Effector CD8-positive, alpha-beta T cell (primary cell): ENCODE measurements around the gene DYRK2.

ENCODE experiments used
- DNase-seq: peaks from one replicate; lab custom pipeline; 2025; lab: John Stamatoyannopoulos, UW
- total RNA-seq, 4 experiments: gene quantifications; one replicate each; lab custom pipeline; 2026; lab: John Stamatoyannopoulos, UW

DYRK2 gene
- 194 to 332 (median 259) reads per million in 4 experiments for total RNA-seq

DNA sequence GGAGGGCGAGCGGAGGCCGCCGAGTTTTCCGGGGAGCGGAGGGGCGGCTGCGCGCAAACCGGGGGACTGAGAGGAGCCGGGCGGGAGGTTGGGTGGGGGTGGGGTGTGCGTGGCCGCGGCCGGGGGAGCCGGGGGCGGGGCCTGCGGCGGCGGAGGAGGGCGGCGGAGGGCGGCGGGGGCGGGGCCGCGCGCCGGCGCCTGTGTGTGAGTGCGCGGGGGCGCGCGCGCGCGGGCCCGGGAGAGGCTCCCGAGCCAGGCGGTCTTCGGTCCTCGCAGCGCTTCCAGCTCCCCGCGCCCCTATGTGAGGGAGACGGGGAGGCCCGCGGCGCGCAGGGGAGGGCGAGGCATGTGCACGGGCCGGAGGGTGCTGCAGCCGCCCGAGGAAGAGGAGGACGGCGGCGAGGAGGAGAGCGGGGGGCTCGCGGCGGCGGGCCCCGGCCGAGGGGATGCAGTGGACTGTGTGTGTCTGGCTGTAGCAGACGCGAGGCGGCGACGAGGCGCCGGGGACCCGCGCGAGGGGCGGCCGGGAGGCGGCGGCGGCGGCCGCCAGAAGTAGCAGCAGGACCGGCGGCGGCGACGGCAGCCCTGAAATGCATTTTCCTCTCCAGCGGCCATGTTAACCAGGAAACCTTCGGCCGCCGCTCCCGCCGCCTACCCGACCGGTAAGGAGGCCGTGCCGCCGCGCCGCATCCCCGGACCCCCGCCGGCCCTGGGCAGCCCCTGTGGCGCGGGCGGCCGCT, at the start of gene DYRK2:
Gene DYRK2 (plus strand): TSS at position 225 of the 740 bp plus-strand sequence. CDS start 389 bp downstream, at position 614.
- DNase-seq = peak; percentile 64

DNA sequence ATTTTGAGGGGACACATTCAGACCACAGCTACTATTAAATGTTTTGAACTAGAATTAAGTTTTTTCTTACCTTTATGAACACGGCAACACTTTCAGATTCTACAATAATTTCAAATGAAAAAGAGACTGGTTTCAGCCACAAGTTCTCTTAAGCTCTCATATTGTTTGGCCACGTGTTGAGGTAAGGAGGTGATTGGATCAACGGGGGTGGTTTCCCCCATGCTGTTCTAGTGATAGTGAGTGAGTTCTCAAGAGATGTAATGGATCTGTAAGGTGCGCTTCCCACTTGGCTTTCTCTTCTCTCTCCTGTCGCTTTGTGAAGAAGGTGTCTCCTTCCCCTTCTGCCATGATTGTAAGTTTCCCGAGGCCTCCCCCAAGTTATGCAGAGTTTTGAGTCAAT, 48.9 kb upstream of the DYRK2 start:
- DNase-seq = no peak

DNA sequence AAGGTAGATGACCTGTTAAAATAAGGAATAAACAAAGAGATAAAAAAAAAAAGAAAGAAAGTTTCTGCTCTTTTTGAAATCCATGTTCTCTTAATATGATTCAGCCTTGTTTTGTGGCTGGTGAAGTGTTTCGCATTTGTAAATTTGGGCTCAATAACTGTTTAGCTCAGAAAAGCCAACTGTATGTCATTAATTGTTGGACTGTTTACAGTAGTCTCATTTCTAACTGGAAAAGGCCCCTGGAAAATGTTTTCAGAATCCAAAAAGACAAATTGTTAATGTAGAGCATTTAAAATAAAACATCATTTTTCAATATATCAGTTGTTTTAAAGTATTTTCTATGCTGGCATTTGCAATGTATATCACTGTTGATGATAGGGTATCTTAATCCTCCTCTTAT, 47.4 kb upstream of the DYRK2 start:
- DNase-seq = no peak

DNA sequence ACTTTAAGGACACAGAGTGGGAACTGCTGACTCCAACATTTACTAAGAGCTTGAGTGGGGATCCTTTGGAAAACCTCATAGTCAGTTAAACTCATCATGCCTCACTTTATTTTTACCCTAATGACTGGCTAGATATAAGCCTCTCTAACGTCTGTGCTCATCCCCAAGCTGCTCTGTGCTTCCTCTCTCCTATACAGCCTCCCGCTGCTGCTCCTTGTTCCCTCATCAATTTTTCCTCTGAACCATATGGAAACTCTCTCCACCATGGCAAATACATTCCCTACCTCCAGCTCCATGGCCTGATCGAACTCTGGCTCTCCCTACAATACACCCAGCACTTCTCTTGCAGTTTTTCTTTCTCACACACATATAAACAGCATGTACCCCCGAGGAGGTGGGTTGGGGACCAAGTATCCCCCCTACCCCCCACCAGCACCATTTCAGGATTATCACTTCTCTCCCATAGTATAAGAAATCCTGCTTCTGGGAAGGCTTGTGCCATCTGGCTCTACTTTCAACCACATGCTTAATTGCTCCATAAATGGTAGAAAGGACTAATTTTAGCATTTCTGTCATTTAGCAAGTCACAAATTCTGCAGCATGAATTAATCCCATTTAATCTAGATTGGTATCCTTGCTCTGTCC, 39.2 kb upstream of the DYRK2 start:
- no peak for DNase-seq

DNA sequence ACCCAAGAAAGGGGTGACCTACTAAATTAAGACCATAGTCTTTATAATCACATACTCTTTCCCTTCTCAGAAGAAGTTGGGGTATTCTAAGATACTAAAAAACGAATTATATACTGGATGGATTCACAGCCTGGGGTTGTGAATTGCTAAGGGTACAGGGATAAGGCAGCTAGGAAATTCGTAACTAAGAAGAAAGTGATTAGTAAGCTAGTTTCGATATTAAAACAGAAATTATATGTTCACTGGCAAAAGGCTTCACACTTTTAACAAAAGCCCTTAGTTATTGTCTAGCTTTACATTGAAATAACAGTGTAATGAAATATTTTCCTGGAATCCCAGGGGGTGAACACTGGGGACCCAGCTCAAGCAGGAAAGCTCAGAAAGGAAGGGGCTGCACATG, 35.5 kb upstream of the DYRK2 start:
- no peak for DNase-seq

DNA sequence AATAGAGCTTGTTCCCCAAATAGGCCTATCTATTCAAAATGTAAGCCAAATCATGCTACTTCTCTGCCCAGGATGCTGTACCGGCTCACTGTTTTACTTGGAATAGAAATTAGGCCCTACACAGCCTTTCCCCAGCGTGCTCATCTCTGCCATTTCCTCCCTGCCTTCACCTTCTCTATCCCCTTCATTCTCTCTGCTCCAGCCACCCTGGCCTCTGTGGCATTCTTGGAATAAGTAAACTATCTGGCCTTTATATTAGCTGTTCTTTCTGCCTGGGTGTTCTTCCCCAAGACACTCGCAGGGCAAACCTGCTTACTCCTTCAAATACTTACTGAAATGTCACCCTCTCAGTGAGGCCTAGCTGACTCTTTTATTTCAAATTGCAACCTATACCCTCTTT, 30.9 kb upstream of the DYRK2 start:
- no peak for DNase-seq

DNA sequence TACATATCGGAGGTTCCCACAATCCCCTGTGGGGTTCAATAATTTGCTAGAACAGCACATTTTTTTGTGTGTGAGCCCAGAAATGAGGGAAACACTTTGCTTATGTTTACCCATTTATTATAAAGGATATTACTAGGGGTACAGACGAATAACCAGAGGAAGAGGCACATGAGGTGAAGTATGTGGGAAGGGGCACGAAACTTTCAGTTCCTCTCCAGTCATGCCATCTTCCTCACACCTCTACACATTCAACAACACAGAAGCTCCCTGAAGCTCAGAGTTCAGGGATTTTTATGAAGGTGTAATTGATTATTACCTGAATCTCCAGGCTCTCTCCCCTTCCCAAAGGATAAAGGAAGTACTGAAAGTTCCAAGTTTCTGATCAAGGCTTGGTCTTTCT, 30.2 kb upstream of the DYRK2 start:
- DNase-seq = no peak

DNA sequence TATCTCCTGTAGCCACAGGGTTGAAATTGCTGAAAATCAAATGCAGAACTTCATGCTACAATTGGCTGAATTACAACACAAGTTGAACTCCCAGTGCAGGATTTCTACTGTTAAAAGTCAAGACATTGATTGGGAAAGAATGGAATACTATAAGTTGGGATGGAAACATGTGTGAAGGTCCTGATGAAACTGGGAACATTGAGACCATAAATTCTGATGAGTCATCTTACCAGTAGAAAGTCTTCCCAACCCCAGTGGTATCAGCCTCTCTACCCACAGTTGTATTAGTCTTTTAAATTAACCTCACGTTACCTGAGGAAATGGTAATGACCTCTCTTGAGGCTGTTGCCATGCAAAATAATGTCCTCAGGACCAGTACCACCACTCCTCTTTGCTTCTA, 27.4 kb upstream of the DYRK2 start:
- DNase-seq = no peak

DNA sequence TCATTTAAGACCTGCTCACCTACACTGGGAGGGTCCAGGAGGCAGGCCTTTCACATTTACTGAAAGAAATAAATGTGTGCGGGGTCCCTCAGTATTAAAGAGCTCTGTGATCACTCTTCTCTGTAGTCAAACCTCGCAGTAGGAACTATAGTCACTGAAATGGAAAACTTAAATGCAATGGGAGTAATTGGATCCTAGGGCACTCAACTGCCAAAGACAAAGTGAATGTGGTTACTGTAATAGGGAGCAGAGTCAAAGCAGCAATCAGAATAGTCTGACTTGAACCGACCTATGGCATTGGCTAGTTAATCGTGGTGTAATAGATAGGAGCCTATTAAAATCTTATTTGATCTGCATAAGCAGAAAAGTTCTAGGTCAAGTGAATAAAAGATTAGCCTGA, 26.6 kb upstream of the DYRK2 start:
- no peak for DNase-seq

DNA sequence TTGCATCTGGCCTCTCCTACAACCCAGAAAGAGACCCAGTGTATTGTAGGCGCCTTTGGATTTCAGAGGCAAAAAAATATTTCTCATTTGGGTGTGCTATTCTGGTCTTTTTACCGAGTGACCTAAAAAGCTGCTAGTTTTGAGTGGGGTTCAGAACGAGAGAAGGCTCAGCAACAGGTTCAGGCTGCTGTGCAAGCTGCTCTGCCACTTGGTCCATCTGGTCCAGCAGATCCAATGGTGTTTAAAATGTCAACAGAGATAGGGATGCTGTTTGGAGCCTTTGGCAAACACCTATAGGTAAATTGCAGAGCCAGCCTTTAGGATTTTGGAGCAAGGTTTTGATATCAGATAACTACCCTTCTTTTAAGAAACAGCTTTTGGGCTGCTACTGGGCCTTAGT, 25.3 kb upstream of the DYRK2 start:
- DNase-seq = no peak

DNA sequence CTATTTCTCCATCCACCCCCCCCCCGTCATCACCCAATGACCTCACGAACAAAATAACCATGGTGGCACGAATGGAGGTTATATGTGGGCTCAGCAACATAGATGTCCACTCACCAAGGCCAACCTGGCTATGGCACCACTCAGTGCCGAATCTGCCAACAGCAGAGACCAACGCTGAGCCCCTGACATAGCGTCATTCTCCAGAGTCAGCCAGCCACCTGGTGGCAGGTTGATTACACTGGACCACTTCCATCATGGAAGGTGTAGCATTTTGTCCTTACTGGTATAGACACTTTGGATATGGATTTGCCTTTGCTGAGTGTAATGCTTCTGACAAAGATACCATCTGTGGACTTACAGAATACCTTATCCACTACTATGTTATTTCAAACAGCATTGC, 24.2 kb upstream of the DYRK2 start:
- DNase-seq = no peak

DNA sequence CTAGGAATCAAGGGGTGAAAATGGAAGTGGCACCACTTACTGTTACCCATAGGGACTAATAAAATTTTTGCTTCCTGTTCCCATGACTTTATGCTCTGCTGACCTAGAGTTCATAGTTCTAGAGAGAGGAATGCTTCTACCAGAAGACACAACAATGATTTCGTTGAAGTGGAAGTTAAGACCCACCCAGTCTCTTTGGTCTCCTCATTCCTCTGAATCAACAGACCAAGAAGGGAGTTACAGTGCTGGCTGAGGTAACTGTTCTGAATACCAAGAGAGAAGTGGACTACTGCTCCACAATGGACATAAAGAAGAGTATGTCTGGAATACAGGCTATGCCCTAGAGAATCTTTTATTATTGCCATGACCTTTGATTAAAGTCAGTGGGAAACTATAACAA, 23.5 kb upstream of the DYRK2 start:
- DNase-seq = no peak

DNA sequence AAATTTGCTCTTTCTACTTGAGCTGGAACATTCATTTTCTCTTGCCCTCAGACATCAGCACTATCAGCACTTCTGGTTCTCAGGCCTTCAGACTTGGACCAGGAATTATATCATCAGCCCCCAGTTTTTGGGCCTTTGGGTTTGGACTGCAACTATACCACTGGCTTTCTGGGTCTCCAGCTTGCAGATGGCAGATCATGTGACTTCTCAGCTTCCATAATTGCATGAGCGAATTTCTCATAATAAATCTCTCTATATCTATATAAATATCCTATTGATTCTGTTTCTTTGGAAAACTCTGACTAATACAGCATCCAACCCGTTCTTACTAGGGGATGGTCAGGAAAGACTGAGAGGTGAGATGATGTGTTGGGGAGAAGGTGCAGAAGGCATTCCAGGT, 22.4 kb upstream of the DYRK2 start:
- no peak for DNase-seq

DNA sequence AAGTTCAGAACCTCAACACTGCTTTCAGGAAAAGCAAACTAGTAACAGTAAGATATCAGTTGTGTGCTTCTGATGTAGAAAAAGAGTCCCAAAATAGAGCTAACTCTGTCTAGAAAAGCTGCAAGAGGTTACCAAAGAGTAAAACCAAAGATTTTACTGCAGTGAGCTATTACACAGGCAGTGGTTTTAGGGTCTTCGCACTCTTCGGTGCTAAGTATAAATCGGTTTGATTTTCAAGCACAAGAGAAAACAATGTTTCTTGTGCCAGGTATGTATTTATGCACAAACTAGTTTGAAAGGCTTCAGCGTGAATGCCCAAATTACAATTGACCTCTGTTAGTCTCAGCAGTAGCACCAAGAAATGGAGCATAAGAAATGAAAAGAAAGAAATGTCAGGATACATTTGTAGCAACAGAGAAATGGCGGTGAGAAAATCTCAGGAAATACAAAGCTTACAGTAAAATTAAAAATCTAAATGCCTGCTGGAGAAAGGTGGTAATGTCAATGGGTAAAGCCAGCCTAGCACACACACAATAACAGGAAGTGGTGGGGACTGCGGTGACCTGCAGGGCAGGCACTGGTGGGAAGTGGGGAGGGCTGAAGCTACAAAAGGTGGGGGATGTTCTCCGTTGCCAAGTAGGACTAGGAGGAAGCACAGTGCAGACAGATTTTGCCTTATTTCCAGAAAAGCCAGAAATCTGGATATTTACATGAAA, 18.0 kb upstream of the DYRK2 start:
- peak; percentile 80 for DNase-seq

DNA sequence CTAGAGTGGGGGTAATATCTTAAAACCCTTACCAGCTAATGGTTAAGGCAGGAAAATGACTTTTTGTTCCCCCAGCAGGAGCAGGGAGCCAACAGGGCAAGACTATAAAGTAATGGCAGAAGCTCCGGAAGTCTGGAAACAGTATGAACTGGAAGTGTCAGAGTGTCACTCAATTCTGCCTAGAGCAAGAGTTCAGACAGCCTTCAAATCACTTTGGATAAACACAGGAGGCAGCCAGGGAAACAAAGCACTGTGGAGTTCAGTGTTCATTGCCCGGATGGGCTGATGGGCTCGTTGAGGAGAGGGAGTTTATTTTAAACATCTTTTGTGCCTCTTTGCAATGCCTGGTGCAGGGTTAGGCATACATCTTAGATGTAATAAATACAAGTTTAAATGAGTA, 16.5 kb upstream of the DYRK2 start:
- no peak for DNase-seq

DNA sequence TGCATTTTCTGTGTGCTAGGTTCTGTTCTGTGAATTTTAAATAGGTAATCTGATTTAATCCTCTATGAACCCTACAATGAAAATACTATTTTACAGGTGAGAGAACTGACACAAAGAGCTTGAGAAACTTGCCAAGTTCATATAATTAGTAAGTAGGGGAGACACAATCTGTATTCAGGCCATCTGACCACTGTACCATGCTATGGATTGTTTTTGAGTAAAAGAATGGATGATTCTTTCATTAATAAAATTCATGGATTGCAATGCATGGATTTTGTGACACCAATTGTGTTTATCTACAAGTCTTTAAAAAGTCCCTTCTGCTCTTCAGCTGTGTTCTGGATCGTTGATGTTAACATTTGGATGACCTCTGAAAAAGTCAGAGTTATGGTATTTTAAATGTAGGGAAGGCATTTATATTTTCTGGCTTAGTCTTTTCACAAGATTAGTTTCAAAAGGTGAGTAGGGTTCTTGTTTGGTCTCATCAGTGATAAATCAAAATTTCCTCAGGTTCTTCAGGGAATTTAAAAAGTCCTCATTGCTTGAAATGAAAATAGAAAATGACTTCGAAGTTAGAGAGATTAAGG, 15.4 kb upstream of the DYRK2 start:
- DNase-seq = no peak

DNA sequence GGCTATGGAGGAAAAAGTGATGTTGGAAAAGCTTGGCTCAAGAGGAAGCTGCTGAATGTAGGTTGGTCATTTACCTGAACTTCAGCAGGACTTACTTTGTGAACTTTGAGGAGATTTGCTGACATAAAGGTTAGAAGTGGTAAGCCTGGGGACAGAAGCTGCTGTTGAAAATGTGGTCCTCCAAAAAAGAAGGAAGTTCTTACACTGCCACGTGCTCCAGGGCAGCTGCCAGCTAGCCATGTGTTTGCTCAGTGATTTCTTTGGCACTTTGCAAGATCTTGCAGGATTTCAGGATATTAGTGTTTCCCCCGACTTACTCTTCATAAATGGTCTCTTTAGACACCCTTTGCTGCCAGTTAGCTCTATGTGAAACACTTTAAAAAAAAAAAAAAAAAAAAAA, 14.8 kb upstream of the DYRK2 start:
- DNase-seq = no peak

DNA sequence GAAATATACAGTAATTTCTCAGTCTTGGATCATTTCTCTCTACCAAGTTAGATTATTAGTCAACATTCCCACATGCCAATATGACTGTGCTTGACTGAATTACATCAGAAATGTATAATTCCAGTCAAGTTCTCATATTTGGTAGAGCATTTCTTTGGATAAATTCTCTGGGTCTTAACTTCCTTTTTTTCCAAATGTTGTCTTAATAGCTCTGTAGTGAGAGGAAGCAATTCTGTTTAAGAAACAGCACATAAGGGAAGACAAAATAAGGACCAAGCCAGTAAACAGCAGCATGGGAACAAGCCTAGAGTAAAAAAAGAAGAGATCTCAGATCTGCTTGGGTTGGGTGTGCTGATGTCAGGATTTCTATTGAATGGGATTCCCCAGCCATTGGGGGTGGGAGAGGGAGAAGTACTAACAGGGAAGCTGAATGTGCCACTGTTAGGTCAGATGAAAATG, 14.2 kb upstream of the DYRK2 start:
- DNase-seq = no peak

DNA sequence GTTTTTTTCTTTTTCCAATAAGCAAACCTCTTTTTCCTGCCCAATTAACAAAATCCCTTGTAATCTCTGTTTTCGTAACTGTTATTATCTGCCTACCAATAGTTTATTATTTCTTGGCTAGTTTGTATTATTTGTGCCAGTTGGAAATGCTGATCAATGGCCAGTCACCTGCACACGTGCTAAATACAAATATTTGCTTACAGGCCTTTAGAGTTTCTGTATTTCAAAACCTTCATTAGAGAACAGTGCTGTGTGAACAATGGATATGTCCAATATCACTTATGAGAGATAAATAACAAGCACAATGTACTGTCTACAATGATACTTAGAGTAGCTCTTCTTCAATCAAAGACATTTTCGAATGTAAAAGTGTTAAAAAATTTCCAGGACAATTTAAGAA, 10.8 kb upstream of the DYRK2 start:
- no peak for DNase-seq

DNA sequence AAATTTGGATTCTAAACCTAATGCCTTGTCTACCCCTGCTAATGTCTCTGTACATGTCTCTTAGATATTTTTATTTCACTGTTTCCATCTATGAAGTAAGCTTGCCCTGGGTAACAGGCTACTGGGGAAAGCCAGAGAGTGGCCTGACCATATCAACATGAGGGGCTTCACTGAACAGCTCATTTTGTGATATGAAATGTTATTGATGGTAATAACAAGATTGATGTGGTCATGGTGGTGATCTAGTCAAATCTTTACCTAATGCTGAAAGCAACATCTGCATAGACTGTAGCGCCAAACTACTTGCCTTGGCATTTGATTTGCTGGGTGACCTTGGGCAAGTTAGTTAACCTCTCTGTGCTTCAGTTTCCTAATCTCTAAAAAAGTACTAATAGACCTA, 9.9 kb upstream of the DYRK2 start:
- DNase-seq = no peak

DNA sequence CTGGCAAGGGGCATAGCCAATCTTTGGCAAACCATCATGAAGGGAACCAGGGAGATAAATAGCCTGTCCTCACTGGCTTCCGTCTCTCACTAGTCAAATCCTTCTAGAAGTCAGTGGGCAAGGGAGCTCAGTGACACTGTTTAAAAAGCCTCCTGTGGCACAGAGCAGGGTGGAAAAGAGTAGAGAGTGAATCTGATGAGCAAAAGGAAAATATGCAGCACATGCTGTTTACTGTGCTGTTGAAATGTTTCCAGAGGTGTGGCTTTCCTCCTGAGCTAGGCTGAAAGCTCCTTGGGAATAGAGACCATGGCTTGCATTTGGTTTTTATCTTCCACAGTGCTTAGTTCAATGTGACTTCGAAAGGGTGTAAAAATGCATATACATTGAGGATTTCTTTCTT, 7.7 kb upstream of the DYRK2 start:
- no peak for DNase-seq

DNA sequence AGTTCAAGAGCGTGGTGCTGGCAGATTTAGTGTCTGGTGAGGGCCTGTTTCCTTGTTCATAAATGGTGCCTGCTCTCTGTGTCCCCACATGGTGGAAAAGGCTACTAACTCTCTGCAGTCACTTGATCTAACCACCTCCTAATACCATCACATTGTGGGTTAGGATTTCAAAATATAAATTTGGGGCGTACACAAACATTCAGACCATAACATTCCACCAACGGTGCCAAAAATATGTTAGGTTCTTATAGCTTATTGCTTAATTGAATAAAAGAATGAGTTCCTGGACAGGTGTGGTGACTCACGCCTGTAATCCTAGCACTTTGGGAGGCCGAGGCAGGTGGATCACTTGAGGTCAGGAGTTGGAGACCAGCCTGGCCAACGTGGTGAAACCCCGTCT, 3.4 kb upstream of the DYRK2 start:
- no peak for DNase-seq

DNA sequence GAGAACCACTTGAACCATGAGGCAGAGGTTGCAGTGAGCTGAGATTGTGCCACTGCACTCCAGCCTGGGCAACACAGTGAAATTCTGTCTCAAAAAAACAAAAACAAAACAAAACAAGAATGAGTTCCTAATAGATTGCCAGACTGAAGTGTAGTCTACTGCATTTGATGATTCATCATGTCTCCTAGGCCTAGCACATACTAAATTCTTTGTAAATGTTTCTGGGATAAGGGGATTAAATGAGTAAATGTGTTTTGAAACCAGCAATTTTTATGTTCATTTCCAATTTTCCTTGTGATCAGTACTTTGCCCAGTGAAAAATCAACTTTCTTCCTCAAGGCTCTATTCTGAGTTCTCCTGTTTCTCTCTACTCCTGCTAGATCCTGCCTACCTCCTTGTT, 2.9 kb upstream of the DYRK2 start:
- no peak for DNase-seq
